Renal cortex interstitium (tissue), 11 donors: Measurements from ENCODE around the gene ZNF491. TPM values are rescaled to one million over a fixed set of nuclear protein-coding genes. Genes with fewer than 3 reads are reported as not detected.

ENCODE experiments used
- DNase-seq, 11 donors: peaks; one replicate each; pipeline ENCODE4 v3.0.0-alpha.2; 2013; ENCODE audit warnings: low read depth in 9 of 11, low spot score in 4 of 11; ENCODE audit errors: extremely low read depth in 1 of 11
- polyA plus RNA-seq, 3 donors: library from polyadenylated mRNA; unstranded; fragments of 120-200 nt; gene quantifications; one replicate each; pipeline ENCODE4 v1.2.1, GENCODE V29; 2013; ENCODE audit not compliant: insufficient read length in 3 of 3

ZNF491 gene
- polyA plus RNA-seq, 3 donors = 3.8 to 4.8 (median 4.0) TPM

- no peak for DNase-seq
Measured at GRCh38 chr19:11853358-11853757, 55.0 kb downstream of the ZNF491 start.

DNA sequence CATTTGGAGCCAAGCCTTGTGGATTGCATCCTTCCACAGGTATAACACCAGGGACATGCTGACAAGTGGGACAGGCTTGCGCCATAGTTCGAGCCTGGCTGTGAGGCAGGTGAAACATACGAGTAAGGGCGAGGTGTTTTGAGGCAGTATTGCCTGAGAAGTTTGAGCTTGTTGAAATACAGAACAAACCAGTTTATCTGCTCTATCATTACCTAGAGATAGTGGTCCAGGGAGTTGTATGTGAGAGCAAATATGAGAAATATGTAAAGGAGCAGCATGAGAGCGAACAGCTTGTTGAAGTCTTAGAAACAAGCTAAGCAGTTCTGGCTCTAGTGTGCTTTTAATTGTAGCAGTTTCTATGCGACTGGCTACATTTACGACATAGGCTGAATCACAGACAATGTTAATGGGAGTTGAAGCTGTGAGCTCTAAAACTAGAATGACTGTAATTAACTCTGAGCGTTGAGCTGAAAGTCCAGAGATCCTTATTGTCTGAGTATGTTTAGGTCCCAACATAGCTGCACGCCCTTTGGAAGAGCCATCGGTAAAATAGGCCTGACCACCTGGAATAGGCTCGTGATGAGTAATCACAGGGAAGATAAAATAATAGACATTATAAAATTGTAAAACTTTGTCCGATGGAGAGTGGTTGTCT lies 58.4 kb downstream of the ZNF491 start:
- no peak for DNase-seq

Other genes starting within 250 kb of the ZNF491 start
- gene ELOF1, start 239.3 kb upstream of the ZNF491 start, polyA plus RNA-seq = 10 to 100 TPM; 41.9 to 56.4 (median 52.7) TPM
- gene ACP5, start 220.9 kb upstream of the ZNF491 start, polyA plus RNA-seq = 10 to 100 TPM; 12.3 to 21.6 (median 12.9) TPM
- gene ZNF627, start 201.0 kb upstream of the ZNF491 start, polyA plus RNA-seq = 10 to 100 TPM; 38.8 to 44.5 (median 40.7) TPM
- gene ZNF823, start 59.6 kb upstream of the ZNF491 start, polyA plus RNA-seq = 10 to 100 TPM in 2 of 3 donors, 1 to 10 TPM in 1; 9.9 to 11.2 (median 10.7) TPM
- gene ZNF441, start 31.5 kb upstream of the ZNF491 start, polyA plus RNA-seq = 10 to 100 TPM; 13.5 to 18.4 (median 15.6) TPM
- gene ZNF440, start 15.8 kb downstream of the ZNF491 start, polyA plus RNA-seq = 10 to 100 TPM; 12.7 to 21.5 (median 15.6) TPM
- gene ZNF439, start 50.2 kb downstream of the ZNF491 start, polyA plus RNA-seq = 10 to 100 TPM; 17.5 to 27.4 (median 24.0) TPM
- 10 to 100 TPM; 17.4 to 27.5 (median 19.1) TPM for gene ZNF69, start 89.3 kb downstream of the ZNF491 start, polyA plus RNA-seq
- gene ZNF700, start 126.6 kb downstream of the ZNF491 start, polyA plus RNA-seq = 10 to 100 TPM; 13.1 to 25.3 (median 18.3) TPM
- gene ZNF763, start 166.5 kb downstream of the ZNF491 start, polyA plus RNA-seq = 10 to 100 TPM in 1 of 3 donors, 1 to 10 TPM in 2; 6.6 to 11.7 (median 9.1) TPM
- 10 to 100 TPM; 14.3 to 21.8 (median 17.9) TPM for gene ZNF433, start 237.2 kb downstream of the ZNF491 start, polyA plus RNA-seq